NCI-H146 treated with DMSO at 0.1 percent for 48 hours (cell line): Measurements from ENCODE around the gene ADPRHL1.
"Not testable (repeated sequence)": the region's sequence is repeated elsewhere in the genome, so short reads cannot be mapped to it uniquely, and the experiment has no call there.

Experiments used
- DNase-seq: peaks from one replicate; lab custom pipeline; 2025; ENCODE audit not compliant: unreplicated experiment; lab: John Stamatoyannopoulos, UW

Gene ADPRHL1

DNA sequence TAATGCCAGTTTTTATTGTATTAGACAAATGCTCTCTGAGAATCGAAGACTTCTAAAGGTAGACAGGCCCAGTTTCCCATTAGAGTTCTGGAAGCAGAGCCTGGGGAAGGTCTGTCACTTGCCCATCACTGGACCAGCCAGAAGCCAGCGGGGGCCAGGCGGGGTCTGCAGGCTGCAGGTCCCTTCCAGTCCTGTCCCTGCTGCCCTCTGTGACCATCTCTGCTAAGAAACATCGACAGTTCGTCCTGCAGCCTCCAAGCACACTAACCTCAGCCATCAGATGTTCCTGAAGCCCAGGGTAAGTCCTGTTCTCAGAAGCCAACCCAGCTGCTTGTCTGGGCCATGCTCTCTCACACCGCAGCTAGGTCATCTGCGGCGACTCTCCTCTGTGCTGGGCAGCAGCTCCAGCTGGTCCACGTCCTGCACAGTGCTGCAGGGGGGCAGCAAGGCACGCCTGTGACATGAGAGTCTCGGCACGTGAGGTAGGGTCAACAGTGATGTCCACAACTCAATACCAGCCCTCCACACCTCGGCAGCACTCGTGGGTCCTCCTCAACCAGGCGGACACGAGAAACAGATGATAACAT, 2.9 kb upstream of the ADPRHL1 start:
- DNase-seq = no peak

DNA sequence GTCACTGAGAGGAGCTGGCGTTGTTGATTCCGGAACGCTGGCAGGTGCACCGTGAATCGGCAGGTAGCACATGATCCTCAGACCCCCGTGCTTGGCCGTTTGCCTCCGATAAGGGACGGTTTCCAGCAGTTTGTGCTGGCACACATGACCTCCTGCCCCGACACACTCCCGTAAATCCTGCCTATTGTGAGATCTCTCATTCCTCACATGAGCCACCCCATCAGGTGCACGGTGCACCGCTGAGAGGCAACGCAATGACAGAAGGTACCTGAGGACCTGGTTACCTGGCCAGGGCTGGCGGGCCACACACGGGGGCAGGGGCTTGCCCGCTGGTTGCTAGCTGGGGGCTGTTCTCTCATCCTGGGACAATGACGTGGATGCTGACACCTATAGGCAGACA, 2.1 kb upstream of the ADPRHL1 start:
- no peak for DNase-seq

DNA sequence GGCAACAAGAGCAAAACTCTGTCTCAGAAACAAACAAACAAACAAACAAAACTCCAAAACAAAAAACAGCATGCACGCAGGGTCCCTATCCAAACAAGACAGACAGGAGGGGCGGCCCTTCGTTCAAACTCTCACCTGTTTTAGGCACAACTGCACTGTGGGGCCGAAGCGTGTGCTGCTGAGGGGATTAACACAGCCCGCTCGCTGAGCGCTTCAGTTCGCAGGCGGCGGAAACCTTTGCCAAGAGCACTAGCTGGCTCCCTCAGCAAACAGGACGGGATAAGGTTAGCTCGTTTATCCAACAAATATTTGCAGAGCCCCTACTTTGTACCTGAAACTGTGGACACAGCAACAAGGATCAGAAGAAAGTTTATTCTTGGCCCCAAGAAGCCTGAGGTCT, 1.6 kb upstream of the ADPRHL1 start:
- no peak for DNase-seq

GRCh38 chr13:113452466-113452865, 822 bp downstream of the ADPRHL1 start:
- DNase-seq = no peak

DNA sequence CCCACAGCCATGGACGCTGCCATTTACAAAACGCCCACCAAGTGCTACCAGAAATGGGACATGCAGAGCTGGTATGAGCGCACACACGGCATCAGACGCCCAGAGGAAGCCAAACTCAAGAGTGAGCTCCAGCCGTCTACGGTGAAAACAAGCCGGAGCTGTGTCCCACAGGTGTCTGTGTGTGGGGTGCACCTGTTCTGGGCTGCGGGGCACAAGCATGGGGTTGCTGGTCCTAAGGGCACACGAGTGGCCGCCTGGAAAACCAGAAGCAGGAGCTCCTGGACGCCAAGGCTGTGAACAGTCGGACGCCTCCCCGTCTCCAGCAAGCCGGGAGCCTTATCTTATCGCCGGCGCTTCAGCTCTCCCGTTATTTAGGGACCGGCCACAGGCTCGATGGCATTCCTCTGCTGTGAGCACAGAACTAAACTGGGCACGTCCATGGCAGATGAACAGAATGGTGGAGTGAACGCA, 1.3 kb downstream of the ADPRHL1 start:
- DNase-seq = no peak

GRCh38 chr13:113450861-113451620, 2.2 kb downstream of the ADPRHL1 start:
- not testable (repeated sequence) for DNase-seq

GRCh38 chr13:113450348-113450744, 2.9 kb downstream of the ADPRHL1 start:
- not testable (repeated sequence) for DNase-seq

- no peak for DNase-seq
Measured at GRCh38 chr13:113449693-113450347, 3.5 kb downstream of the ADPRHL1 start.

DNA sequence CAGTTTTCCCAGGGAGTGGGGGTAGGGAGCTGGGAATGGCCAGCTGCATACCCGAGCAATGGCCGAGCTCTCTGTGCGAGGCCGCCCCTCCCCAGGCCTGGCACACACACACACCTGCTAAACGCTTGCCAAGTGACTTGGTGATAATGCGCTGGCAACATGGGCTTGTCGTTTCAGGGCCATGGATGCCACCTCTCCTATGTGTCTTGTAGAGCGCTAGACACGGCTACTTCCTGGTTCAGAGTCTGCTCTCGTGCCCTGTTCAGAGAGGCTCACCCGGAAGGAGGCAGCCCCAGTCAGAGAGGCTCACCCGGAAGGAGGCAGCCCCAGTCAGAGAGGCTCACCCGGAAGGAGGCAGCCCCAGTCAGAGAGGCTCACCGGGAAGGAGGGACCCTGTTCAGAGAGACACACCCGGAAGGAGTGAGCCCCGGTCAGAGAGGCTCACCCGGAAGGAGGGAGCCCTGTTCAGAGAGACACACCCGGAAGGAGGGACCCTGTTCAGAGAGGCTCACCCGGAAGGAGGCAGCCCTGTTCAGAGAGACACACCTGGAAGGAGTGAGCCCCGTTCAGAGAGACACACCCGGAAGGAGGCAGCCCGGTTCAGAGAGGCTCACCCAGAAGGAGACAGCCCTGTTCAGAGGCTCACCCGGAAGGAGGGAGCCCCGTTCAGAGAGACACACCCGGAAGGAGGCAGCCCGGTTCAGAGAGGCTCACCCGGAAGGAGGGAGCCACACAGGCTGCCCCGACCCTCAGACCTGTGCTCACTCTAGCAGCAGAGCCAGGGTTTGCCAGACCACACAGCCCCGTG, 4.2 kb downstream of the ADPRHL1 start:
- DNase-seq = peak; percentile 89

DNA sequence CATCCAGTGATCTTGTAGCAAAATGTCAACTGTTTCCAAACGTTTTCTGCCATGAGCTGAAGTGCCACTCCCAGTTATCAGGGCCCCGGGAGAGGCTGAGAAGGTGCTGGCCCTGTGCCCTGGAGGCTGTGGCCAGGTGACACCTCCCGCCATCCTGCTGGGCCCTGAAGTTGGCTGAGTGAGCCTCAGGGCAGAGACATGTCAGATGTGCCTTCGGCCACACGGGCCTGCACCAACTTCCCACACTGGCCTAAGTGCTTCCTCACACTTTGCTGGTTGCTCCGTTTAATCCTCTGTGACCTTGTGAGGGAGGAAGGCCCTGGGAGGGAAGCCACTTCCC, 4.8 kb downstream of the ADPRHL1 start:
- DNase-seq = peak; percentile 28

- no peak for DNase-seq
Measured at GRCh38 chr13:113447596-113447995, 5.7 kb downstream of the ADPRHL1 start.

- DNase-seq = no peak
Measured at GRCh38 chr13:113446488-113446854, 6.8 kb downstream of the ADPRHL1 start.

DNA sequence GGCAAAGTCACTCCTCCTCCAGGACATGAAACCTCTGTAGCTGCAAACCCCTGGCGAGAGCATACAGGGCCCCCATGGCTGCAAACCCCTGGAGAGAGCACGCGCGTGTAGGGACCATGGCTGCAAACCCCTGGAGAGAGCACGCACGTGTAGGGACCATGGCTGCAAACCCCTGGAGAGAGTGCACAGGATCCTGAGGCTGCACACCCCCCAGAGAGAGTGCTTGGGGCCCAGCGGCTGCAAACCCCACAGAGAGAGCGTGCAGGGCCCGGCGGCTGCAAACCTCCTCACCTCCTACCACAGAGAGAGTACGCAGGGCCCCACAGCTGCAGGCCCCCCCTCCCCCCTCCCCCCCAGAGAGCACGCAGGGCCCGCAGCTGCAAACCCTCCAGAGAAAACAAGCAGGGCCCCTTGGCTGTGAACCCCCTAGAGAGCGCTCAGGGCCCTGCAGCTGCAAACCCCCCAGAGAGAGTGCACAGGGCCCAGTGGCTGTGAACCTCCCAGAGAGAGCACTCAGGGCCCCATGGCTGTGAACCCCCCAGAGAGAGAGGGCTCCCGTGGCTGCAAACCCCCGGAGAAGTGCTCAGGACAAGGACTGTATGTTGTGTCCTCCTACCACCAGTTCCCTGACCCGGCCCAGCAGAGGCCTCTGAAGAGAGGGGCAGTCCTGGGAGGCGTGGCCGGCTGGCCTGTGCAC, 7.3 kb downstream of the ADPRHL1 start:
- DNase-seq = peak; percentile 76

GRCh38 chr13:113443991-113444390, 9.3 kb downstream of the ADPRHL1 start:
- no peak for DNase-seq

- no peak for DNase-seq
Measured at GRCh38 chr13:113442985-113443362, 10.3 kb downstream of the ADPRHL1 start.

DNA sequence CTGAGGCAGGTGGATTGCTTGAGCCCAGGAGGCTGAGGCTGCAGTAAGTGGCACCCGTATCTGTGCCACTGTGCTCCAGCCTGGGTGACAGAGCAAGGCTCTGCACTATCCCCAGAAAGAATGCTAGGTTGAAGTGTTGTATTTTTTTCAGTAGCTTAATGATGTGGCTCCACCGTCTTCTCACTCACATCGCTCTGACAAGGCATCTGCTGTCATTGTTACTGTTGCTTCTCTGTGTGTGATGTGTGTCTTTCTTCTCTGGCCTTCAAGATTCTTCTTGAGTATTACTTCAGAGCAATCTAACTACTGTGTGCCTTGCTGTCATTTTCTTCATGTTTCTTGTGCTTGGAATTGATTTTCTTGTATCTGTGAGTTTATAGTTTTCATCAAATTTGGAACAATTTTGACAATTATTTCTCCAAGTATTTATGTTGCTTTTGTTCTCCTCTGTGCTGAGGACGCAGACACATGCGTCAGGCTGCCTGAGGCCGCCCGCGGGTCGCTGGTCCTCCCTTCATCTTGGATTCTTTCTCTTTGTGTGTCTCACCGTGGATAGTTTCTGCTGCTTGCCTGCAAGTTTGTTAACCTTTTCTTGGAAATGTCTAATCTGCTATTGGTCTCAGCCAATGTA, 10.8 kb downstream of the ADPRHL1 start:
- DNase-seq = no peak

GRCh38 chr13:113441661-113442060, 11.6 kb downstream of the ADPRHL1 start:
- no peak for DNase-seq

GRCh38 chr13:113437408-113438010, 15.8 kb downstream of the ADPRHL1 start:
- no peak for DNase-seq

- not testable (repeated sequence) for DNase-seq
Measured at GRCh38 chr13:113436866-113437265, 16.4 kb downstream of the ADPRHL1 start.

- not testable (repeated sequence) for DNase-seq
Measured at GRCh38 chr13:113435907-113436306, 17.4 kb downstream of the ADPRHL1 start.
